GM04504 (cell line): ENCODE results near the gene CPSF7.
"Not testable (repeated sequence)": the region's sequence is repeated elsewhere in the genome, so short reads cannot be mapped to it uniquely, and the experiment has no call there.

Source experiments
- DNase-seq: peaks from one replicate; pipeline ENCODE4 v3.0.0-alpha.2; 2012; ENCODE audit warnings: low read depth

Gene CPSF7

DNA sequence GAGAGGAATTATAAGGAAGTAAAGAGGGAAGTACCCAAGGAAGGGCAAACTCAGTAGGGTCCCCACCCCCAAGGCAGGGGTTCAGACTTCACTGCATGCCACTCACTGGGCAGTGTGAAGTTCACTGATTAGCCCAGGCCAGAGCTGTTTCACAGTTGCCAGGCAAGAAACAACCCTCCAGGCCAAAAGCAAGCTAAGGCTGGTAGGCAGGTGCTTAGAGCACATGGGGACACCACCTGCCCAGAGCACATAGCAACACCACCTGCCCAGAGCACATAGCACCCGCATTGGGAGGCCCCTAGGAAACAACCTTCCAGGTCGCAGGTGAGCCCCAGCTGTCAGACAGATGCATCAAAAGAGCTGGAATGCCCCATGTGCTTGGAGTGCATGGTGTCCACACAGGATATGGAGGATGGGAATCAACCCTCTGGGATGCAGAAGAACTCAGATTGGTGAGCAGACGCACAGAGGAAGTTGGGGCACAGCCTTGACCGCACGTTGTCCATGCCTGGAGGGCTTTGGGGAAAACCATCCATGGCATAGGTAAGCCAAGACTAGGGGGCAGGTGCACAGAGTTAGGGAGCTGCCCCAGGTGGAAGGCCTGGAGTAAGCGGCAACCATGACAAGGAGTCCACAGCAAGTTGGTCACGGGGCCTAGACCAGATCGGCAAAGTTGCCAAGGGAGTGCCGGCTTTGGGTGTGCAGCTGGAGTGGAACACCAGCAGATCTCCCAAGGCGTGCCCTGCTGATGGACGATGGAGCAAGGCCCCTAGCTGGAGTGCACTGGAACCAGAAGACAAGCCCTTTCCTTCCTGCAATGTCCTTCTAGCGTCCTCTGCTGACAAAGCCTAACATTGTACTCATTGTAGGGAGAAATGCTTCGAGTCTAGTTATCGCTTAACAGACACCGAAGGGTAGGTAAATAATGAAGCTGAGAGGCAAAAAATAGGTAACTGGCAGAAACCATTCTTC is 45.2 kb downstream of the CPSF7 start:
- DNase-seq, result no peak

DNA sequence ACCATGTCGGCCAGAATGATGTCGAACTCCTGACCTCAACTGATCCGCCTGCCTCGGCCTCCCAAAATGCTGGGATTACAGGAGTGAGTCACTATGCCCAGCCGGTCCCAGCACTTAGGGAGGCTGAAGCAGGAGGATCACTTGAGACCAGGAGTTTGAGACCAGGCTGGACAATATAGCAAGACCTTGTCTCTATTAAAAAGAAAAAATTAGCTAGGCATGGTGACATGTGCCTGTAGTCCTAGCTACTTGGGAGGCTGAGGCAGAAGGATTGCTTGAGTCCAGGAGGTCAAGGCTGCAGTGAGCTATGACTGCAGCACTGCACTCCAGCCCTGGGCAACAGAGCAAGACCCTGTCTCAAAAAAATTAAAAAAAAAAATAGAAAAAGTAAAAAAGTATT is 45.9 kb downstream of the CPSF7 start:
- not testable (repeated sequence) for DNase-seq

- DNase-seq, result no peak
Measured at GRCh38 chr11:61380884-61381283, 48.9 kb downstream of the CPSF7 start.

- DNase-seq, result peak; percentile 96
Measured at GRCh38 chr11:61378713-61379313, 51.0 kb downstream of the CPSF7 start.

GRCh38 chr11:61377461-61378160 is 52.2 kb downstream of the CPSF7 start:
- DNase-seq, result no peak

DNA sequence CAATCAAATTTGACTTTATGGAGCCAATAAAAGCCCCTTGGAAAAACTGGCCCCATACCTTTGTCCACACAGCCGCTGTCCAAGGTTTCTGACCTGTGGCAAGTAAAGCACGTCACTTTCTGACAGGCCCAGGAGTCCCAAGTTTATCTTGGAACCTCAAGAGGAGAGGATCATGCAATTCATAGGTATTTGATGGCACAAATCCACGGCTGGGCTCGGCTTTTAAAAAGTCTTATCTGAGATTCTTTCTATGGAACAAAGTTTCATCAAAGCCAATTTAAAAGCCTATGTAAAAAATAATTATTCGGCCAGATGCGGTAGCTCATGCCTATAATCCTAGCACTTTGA is 54.0 kb downstream of the CPSF7 start:
- DNase-seq, result no peak

GRCh38 chr11:61372659-61373420 is 56.9 kb downstream of the CPSF7 start:
- no peak for DNase-seq

- DNase-seq, result no peak
Measured at GRCh38 chr11:61370349-61371005, 59.3 kb downstream of the CPSF7 start.

GRCh38 chr11:61369372-61370348 is 60.1 kb downstream of the CPSF7 start:
- DNase-seq, result no peak

- DNase-seq, result no peak
Measured at GRCh38 chr11:61368646-61369045, 61.1 kb downstream of the CPSF7 start.

DNA sequence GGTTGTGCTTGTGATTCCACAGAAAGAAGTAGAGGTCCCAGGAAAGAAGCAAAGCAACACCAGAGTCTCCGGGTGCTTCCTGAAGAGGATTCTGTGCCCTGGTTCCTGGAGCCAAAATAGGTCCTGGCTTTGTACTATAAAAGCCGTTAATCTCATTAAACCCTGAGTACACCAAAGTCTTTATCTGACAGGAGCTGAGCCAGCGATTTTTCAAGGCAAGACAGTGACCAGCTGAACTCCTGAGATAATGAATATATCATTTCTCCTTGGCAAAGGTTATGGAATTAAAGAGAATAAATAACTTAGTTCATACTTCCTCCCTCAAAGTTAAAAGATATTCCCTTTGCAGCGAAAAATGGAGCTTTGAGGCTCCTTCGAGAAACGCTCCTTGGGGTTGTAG is 62.4 kb downstream of the CPSF7 start:
- DNase-seq, result no peak

DNA sequence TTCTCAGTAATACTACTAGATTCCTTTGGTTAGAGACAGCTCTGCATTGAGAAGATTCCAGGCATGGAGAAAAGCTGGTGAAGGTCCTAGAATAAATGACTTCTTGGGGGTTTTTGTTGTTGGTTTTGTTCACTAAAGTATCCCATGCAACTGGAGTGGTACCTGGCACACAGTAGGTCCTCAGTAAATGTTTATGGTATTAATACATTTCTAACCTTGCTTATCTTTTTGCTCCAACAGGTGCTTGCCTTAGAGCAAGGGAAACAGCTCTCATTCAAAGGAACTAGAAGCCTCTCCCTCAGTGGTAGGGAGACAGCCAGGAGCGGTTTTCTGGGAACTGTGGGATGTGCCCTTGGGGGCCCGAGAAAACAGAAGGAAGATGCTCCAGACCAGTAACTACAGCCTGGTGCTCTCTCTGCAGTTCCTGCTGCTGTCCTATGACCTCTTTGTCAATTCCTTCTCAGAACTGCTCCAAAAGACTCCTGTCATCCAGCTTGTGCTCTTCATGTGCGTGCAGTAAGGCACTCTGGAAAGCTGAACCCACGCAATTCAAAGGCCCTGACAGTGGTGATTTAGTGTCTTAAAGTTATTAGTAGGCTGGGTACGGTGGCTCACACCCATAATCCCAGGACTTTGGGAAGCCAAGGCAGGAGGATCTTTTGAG is 65.6 kb downstream of the CPSF7 start:
- DNase-seq, result no peak

- no peak for DNase-seq
Measured at GRCh38 chr11:61362542-61362875, 67.3 kb downstream of the CPSF7 start.

- peak; percentile 82 for DNase-seq
Measured at GRCh38 chr11:61361741-61362541, 67.8 kb downstream of the CPSF7 start, which contains the start of the genes CYB561A3 and TMEM138. TSS of gene CYB561A3 (minus strand) at chr11:61361882. CDS start at chr11:61356713, 5,169 bp downstream. TSS of gene TMEM138 (plus strand) at chr11:61362374. CDS start at chr11:61364391, 2,017 bp downstream.

GRCh38 chr11:61361237-61361740 is 68.5 kb downstream of the CPSF7 start:
- no peak for DNase-seq

- no peak for DNase-seq
Measured at GRCh38 chr11:61359516-61359915, 70.3 kb downstream of the CPSF7 start.

GRCh38 chr11:61358566-61358965 is 71.2 kb downstream of the CPSF7 start:
- DNase-seq, result no peak

- no peak for DNase-seq
Measured at GRCh38 chr11:61357894-61358239, 71.9 kb downstream of the CPSF7 start.
